SK-N-SH (cell line): ENCODE data around the gene RRP8.

Source experiments
- EP300 ChIP-seq, 2 experiments: IDR thresholded peaks; 2 replicates each; pipeline versions ENCODE4 v1.4.0 to v1.6.1; 2012; ENCODE audit warnings: borderline replicate concordance in 1 of 2, low read depth in 1 of 2, low read length in 1 of 2
- EZH2phosphoT487 ChIP-seq: fragments of 200-600 bp; sonication (generic); IDR thresholded peaks from 2 replicates; pipeline ENCODE4 v1.6.1; 2017; ENCODE audit warnings: low read depth, mixed run types, mild to moderate bottlenecking, antibody characterized with exemption, moderate library complexity, borderline replicate concordance
- POLR2AphosphoS5 ChIP-seq: IDR thresholded peaks from 2 replicates; pipeline ENCODE4 v1.6.1; 2012; ENCODE audit warnings: low read depth, low read length
- RAD21 ChIP-seq: IDR thresholded peaks from 2 replicates; pipeline ENCODE4 v1.6.1; 2012; ENCODE audit warnings: mild to moderate bottlenecking, low read length
- RXRA ChIP-seq: IDR thresholded peaks from 2 replicates; pipeline ENCODE4 v1.4.0; 2012; ENCODE audit warnings: low read depth, mild to moderate bottlenecking, borderline replicate concordance
- SMC3 ChIP-seq: IDR thresholded peaks from 2 replicates; pipeline ENCODE4 v1.6.1; 2012; ENCODE audit warnings: low read depth, low read length, improper control_type of control experiment
- TCF12 ChIP-seq: IDR thresholded peaks from 2 replicates; pipeline ENCODE4 v1.4.0; 2012
- TEAD4 ChIP-seq: IDR thresholded peaks from 2 replicates; pipeline ENCODE4 v1.4.0; 2012; ENCODE audit warnings: mild to moderate bottlenecking, borderline replicate concordance; ENCODE audit not compliant: insufficient read depth
- YY1 ChIP-seq: IDR thresholded peaks from 2 replicates; pipeline ENCODE4 v1.4.0; 2012; ENCODE audit warnings: low read depth, mild to moderate bottlenecking
- TF ChIP-seq, protein P1 (sequence below): fragments of 200-600 bp; sonication (generic); IDR thresholded peaks from 2 replicates; pipeline ENCODE4 v1.6.1; 2017; ENCODE audit warnings: antibody characterized with exemption, mild to moderate bottlenecking, moderate library complexity
- TF ChIP-seq, protein P2 (sequence below): IDR thresholded peaks from 2 replicates; pipeline ENCODE4 v1.6.1; 2012; ENCODE audit warnings: mild to moderate bottlenecking, low read depth, low read length, moderate library complexity
- TF ChIP-seq, protein P3 (sequence below): IDR thresholded peaks from 2 replicates; pipeline ENCODE4 v1.4.0; 2012; ENCODE audit warnings: low read depth, borderline replicate concordance
- TF ChIP-seq, protein P4 (sequence below): IDR thresholded peaks from 2 replicates; pipeline ENCODE4 v1.4.0; 2012; ENCODE audit warnings: low read depth

DNA sequence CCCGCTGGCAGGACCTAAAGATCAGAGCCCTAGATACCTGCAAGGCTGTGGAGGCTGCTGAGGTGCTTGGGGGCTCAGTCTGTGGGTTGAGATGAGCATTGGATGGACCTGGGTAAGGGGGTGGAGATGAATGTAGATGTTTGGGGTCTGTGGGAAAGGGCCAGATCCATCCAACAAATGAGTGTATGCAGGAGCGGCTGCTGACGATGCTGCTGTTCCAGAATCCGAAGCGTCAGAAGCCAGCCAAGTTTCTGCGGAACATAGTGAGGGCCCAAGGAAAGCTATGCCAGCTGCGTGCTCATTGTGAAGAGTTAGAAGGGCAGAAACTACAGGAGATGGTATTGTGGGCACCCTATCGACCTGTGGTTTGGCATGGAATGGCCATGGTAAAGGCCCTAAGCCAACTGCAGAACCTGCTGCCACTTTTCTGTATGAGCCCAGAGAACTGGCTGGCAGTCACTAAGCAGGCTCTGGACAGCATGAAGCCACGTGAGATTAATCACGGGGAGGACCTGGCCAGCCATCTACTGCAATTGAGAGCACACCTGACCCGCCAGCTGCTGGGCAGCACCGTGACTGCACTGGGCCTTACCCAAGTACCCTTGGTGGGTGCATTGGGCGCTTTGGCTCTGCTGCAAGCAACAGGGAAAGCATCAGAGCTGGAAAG lies 36.6 kb downstream of the RRP8 start:
- TF ChIP-seq, protein P1, sequence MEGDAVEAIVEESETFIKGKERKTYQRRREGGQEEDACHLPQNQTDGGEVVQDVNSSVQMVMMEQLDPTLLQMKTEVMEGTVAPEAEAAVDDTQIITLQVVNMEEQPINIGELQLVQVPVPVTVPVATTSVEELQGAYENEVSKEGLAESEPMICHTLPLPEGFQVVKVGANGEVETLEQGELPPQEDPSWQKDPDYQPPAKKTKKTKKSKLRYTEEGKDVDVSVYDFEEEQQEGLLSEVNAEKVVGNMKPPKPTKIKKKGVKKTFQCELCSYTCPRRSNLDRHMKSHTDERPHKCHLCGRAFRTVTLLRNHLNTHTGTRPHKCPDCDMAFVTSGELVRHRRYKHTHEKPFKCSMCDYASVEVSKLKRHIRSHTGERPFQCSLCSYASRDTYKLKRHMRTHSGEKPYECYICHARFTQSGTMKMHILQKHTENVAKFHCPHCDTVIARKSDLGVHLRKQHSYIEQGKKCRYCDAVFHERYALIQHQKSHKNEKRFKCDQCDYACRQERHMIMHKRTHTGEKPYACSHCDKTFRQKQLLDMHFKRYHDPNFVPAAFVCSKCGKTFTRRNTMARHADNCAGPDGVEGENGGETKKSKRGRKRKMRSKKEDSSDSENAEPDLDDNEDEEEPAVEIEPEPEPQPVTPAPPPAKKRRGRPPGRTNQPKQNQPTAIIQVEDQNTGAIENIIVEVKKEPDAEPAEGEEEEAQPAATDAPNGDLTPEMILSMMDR, result no peak
- no peak for TF ChIP-seq RAD21
- TF ChIP-seq TCF12, result no peak
- TF ChIP-seq POLR2AphosphoS5, result no peak
- no peak for TF ChIP-seq SMC3
- no peak for TF ChIP-seq EP300 (IDR thresholded peaks at IDR 0.05; ENCODE audit: borderline replicate concordance in 1 of 2, low read depth in 1 of 2, low read length in 1 of 2)
- no peak for TF ChIP-seq YY1
- TF ChIP-seq, protein P2, sequence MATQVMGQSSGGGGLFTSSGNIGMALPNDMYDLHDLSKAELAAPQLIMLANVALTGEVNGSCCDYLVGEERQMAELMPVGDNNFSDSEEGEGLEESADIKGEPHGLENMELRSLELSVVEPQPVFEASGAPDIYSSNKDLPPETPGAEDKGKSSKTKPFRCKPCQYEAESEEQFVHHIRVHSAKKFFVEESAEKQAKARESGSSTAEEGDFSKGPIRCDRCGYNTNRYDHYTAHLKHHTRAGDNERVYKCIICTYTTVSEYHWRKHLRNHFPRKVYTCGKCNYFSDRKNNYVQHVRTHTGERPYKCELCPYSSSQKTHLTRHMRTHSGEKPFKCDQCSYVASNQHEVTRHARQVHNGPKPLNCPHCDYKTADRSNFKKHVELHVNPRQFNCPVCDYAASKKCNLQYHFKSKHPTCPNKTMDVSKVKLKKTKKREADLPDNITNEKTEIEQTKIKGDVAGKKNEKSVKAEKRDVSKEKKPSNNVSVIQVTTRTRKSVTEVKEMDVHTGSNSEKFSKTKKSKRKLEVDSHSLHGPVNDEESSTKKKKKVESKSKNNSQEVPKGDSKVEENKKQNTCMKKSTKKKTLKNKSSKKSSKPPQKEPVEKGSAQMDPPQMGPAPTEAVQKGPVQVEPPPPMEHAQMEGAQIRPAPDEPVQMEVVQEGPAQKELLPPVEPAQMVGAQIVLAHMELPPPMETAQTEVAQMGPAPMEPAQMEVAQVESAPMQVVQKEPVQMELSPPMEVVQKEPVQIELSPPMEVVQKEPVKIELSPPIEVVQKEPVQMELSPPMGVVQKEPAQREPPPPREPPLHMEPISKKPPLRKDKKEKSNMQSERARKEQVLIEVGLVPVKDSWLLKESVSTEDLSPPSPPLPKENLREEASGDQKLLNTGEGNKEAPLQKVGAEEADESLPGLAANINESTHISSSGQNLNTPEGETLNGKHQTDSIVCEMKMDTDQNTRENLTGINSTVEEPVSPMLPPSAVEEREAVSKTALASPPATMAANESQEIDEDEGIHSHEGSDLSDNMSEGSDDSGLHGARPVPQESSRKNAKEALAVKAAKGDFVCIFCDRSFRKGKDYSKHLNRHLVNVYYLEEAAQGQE, result no peak
- TF ChIP-seq, protein P3, sequence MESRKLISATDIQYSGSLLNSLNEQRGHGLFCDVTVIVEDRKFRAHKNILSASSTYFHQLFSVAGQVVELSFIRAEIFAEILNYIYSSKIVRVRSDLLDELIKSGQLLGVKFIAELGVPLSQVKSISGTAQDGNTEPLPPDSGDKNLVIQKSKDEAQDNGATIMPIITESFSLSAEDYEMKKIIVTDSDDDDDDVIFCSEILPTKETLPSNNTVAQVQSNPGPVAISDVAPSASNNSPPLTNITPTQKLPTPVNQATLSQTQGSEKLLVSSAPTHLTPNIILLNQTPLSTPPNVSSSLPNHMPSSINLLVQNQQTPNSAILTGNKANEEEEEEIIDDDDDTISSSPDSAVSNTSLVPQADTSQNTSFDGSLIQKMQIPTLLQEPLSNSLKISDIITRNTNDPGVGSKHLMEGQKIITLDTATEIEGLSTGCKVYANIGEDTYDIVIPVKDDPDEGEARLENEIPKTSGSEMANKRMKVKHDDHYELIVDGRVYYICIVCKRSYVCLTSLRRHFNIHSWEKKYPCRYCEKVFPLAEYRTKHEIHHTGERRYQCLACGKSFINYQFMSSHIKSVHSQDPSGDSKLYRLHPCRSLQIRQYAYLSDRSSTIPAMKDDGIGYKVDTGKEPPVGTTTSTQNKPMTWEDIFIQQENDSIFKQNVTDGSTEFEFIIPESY, result no peak
- TF ChIP-seq EZH2phosphoT487, result no peak
- no peak for TF ChIP-seq TEAD4
- TF ChIP-seq, protein P4, sequence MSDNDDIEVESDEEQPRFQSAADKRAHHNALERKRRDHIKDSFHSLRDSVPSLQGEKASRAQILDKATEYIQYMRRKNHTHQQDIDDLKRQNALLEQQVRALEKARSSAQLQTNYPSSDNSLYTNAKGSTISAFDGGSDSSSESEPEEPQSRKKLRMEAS, result no peak
- no peak for TF ChIP-seq RXRA
